Middle frontal gyrus (tissue), 1 donor: ENCODE results near the gene KCNK1.
"Not testable (repeated sequence)": the region's sequence is repeated elsewhere in the genome, so short reads cannot be mapped to it uniquely, and the experiment has no call there.

Experiments
- DNase-seq: peaks from one replicate; pipeline ENCODE4 v3.0.0-alpha.2; 2015; ENCODE audit warnings: low spot score; ENCODE audit errors: extremely low spot score

Gene KCNK1

GRCh38 chr1:233665575-233666270 is 51.8 kb downstream of the KCNK1 start:
- DNase-seq = no peak

DNA sequence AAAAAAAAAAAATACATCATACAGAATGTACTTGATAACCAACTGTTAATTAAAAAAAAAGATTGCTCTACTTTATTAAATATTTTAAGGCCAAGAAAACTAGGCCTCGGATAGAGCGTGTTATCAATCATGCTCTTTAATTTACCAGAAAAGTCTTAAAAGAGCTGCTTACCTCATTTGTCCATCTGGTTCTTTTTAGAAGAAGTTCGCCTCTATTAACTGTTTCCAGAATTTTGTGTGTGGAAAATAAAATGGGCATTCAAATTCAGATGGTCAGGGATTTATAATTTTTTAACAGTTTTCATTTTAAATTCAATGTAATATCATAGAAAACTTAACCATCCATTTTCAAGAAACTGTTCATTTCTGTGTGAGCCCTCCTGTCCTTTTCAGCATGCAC is 53.8 kb downstream of the KCNK1 start:
- DNase-seq = no peak

GRCh38 chr1:233668146-233668724 is 54.3 kb downstream of the KCNK1 start:
- DNase-seq = no peak

GRCh38 chr1:233668725-233669294 is 54.9 kb downstream of the KCNK1 start:
- no peak for DNase-seq

GRCh38 chr1:233670363-233670762 is 56.5 kb downstream of the KCNK1 start:
- not testable (repeated sequence) for DNase-seq

- DNase-seq = no peak
Measured at GRCh38 chr1:233671286-233671685, 57.4 kb downstream of the KCNK1 start.

- no peak for DNase-seq
Measured at GRCh38 chr1:233672732-233673131, 58.8 kb downstream of the KCNK1 start.

DNA sequence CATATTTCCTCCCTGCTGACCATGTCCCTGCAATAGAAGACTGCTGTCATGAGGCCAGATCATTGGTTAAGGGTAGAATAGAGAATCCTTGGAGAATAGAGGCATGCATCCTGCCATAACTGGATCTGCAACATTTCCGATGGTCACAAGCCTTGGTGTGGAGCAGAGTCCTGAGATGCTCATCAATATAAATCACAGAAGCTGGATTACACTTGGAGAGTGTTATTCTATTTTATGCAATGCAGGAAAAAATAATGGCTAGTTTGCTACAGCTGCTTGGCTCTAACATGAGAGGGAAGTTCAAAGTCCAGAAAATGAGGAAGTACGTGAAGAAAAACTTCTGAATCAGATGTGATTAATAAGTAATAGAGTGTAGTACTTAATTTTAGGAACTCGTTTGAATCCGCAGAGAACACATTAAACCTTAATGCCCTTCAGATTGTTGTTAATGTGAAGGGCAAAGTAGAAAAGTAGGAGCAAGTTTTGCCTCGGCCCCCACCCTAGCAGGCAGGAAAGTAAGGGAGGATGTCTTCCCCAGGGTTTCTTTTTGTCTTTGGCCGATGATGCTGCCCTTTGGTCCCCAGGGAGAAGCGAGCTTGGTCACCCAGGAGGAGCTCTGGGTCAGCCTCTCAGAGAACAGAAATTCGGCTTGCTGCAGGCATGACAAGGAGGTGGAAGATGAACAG is 59.5 kb downstream of the KCNK1 start:
- DNase-seq = no peak

DNA sequence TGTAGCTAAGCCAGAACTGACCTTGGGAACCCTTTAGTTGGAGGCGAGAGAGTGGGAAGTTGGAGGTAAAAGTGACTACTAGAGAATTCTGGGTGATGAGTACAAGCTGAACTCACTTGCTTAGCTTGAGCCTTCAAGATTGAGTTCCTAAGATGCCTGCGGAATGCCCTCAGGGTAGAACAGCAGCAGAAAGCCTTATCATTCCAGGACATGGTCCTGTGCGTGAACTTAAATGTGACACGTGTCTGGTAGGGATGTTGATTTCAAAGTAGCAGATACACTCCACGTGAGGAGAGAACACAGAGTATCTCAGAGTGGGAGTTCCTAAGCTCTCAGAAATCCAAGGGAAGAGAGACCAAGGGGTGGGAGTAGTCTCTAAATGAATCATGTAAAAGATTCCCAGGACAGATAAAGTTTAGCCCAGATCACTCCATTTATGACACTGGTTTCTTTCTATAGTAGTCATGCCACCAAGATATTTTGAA is 60.1 kb downstream of the KCNK1 start:
- no peak for DNase-seq

GRCh38 chr1:233675446-233675845 is 61.5 kb downstream of the KCNK1 start:
- DNase-seq = no peak

- no peak for DNase-seq
Measured at GRCh38 chr1:233675893-233676292, 62.0 kb downstream of the KCNK1 start.

DNA sequence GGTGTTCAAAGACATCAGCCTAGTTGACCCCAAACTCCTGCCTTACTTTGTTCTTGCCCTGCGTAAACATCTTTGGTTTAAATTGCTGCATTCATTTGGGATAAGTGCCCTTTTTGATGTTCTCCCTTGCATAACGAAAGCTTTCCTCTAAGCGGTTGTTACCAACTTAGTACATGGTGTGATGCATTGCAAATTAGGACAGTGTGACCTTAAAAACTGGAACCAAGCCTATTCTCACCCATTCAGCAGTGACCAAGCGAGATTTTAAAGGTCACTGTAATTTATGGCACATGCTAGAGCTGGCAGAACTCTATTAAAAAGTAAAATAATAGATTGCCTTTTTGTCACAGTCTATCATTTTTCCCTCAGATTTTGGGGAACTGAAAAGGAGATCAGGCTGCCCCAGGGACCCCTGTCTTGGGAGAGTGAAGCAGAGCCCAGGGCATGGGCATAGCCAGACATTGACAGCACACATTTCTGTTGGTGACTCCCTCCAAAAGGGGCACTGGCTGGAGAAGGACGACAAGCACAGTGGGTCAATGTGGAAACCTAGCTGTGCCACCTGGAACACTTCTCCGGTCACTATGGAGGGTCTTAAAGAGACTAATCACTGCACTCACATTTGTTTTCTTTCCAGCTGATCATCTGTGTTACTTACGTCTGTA is 63.9 kb downstream of the KCNK1 start:
- DNase-seq = no peak

DNA sequence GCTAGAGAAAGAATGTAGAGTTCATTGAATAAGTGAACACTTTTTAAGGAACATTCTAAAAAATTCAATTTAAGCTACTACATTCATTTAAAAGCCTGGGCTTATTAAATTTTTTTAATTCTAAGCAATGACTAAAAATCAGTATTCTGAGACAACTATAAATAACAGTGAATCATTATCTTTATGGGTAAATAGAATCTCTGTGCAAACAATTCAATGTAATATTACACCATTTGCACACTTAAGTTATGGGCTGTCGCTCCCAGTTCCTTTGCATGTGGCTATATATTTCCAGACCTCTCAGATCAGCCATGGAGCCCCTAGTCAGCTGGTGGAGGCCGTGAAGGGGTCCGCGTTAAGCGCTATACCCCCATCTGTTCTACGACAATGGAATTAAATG is 65.1 kb downstream of the KCNK1 start:
- no peak for DNase-seq

DNA sequence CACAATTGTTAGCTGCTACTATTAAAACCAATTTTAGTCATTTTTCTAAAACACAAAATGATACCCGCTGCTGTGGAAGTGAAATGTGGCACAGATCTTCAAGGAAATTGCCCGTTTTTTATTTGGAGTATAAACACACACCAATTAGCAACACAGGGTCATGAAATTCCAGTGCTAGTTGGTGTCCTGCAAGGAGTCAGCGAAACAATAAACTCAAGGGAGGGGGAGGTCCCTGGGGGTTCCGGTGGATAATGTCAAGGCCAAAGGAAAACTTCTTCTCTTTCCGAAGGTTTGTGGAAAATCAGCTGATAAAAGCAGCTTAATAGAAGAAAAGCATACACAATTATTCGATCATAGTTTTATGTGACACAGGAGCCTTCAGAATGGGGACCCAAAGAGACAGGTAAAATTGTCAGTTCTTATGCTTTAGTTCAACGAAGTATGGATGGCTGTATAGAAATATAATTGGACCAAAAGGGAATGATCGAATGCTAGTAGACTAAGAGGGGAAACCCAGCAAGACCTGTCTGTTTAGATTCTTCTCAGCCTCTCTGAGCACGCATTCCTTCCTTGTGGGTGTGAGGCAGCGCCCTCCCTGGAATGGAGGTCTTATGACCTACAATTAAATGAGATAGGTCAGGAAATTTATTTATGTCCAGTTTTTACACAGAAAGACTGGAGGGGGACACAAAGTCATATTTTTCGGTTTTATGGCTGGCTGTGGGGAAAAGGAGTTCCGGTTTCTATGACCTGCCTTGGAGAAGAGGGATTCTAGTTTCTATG is 65.9 kb downstream of the KCNK1 start:
- no peak for DNase-seq

GRCh38 chr1:233681285-233681684 is 67.4 kb downstream of the KCNK1 start:
- no peak for DNase-seq

DNA sequence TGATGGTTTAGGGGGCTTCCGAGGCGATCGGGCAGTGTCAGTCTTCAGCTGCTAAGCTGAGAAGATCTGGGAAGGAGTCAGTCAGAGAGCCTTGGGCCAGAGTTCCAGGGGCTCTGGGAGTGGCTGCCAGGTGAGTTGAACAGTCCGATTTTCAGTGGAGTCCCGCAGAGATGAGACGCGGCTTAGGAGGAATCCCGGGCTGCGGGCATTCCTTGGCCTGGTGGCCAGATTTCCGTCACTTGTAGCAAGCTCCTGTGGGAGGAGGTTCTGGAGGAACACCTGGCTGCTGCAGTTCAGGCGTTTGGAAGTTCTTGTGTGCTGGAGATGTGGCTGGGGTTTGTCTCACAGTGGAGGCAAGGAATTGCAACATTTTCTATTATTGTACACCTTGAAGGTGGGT is 72.7 kb downstream of the KCNK1 start:
- DNase-seq = not testable (repeated sequence)

GRCh38 chr1:233689017-233689747 is 75.3 kb downstream of the KCNK1 start:
- DNase-seq = no peak

DNA sequence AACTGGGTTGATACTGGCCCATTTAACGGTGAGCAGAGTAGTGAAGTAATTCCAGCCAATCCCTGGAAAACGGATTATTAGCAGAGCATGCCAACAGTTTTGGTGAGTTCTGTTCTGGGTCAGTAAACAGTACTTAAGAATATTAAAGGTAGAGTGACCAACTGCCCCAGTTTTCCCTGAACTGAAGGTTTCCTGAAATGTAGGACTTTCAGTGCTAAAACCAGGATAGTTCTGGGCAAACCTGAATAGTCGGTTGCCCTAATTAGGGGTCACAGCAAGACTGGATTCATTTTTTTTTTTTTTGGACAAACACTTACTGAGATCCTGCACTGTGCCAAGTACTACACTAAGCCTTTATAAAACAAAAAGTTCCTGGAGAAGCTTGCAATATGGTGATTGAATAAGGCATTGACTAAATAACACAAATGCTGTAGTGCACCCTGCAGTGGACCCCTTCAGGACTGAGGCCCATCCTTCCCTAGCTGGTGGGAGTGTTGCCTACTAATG is 75.9 kb downstream of the KCNK1 start:
- DNase-seq = no peak

DNA sequence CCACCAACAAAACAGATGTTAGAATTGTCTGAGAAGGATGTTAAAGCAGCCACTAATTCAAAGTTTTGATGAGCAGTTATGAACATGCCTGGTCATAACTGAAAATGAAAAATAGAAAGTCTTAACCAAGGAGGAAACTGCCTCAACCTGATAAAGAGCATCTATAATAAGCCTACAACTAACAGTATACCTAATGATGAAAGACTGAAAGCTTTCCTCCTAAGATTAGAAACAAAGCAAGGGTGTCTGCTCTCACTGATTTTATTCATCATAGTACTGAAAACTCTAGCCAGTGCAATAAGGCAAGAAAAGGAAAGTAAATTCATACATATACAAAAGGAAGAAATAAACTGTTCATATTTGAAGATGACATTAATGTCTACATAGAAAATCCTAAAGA is 82.0 kb downstream of the KCNK1 start:
- DNase-seq = no peak

GRCh38 chr1:233700338-233700737 is 86.4 kb downstream of the KCNK1 start:
- no peak for DNase-seq
